HEK293T (cell line): ENCODE measurements around the gene KLHDC3.

Source experiments
- ARNT ChIP-seq: fragments of 450-650 bp; IDR thresholded peaks from 2 replicates; pipeline ENCODE4 v1.6.1; 2017; ENCODE audit warnings: mild to moderate bottlenecking
- CTBP1 ChIP-seq: fragments of 450-650 bp; IDR thresholded peaks from 2 replicates; pipeline ENCODE4 v1.6.1; 2016; ENCODE audit warnings: borderline replicate concordance
- ELF4 ChIP-seq: fragments of 450-650 bp; IDR thresholded peaks from 2 replicates; pipeline ENCODE4 v1.6.1; 2017; ENCODE audit warnings: antibody characterized with exemption
- FOXM1 ChIP-seq: fragments of 450-650 bp; IDR thresholded peaks from 2 replicates; pipeline ENCODE4 v1.6.1; 2017; ENCODE audit warnings: mild to moderate bottlenecking, borderline replicate concordance

DNA sequence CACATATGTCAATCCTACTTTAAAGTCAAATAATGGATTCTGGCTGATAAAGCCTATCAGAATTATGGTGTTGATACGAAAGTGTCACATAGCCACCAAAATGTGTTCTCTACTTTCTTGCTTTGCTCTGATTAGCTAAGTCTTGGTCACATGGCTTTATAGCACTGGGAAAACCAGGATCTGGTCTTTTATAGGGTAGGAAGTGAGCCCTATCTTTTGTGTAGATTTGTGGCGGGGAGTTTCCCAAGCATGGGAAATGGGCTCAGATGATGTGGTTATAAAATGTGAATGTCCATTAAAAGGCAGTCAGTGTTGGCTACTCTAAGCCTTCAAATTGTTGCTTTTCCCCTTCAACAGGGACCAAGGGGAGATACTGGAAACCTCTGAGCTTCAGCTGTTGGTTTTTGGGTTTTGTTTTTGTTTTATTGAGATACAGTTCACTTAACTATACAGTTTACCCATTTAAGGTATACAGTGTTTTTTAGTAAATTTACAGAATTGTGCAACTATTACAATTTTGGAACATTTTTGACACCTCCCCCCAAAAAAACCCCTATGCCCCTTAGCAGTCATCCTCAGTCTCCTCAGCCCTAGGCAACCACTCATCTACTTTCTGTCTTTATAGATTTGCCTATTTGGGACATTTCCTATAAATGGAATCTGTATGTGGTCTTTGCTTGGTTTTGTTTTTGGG, 19.6 kb downstream of the KLHDC3 start:
- TF ChIP-seq FOXM1: no peak
- no peak for TF ChIP-seq ELF4
- TF ChIP-seq ARNT: no peak
- TF ChIP-seq CTBP1: no peak
